GM21528 (cell line): ENCODE measurements around the gene RBM22.
"Not testable (repeated sequence)": the region's sequence is repeated elsewhere in the genome, so short reads cannot be mapped to it uniquely, and the experiment has no call there.

Experiments
- ATAC-seq: cut with Tn5 transposase; IDR thresholded peaks from one replicate; pipeline ENCODE4 v1.9.1; 2021; ENCODE audit warnings: mild to moderate bottlenecking, moderate library complexity; ENCODE audit not compliant: unreplicated experiment, low FRiP score

Gene RBM22

GRCh38 chr5:150700594-150701377 lies at the start of gene RBM22:
RBM22 (minus strand) TSS chr5:150701062; CDS start chr5:150700985, 77 bp downstream.
- peak; percentile 98 for ATAC-seq

GRCh38 chr5:150750469-150750868 lies 49.6 kb upstream of the RBM22 start:
- ATAC-seq = no peak

GRCh38 chr5:150743142-150743488 lies 42.3 kb upstream of the RBM22 start:
- not testable (repeated sequence) for ATAC-seq

- ATAC-seq = not testable (repeated sequence)
Observed at GRCh38 chr5:150742455-150743141, 41.7 kb upstream of the RBM22 start.

GRCh38 chr5:150740992-150741391 lies 40.1 kb upstream of the RBM22 start:
- ATAC-seq = no peak

GRCh38 chr5:150738862-150739261 lies 38.0 kb upstream of the RBM22 start:
- no peak for ATAC-seq

- no peak for ATAC-seq
Observed at GRCh38 chr5:150734579-150735384, 33.9 kb upstream of the RBM22 start.

- no peak for ATAC-seq
Observed at GRCh38 chr5:150731669-150732242, 30.9 kb upstream of the RBM22 start.

- no peak for ATAC-seq
Observed at GRCh38 chr5:150729859-150730258, 29.0 kb upstream of the RBM22 start.

- ATAC-seq = no peak
Observed at GRCh38 chr5:150723845-150724244, 23.0 kb upstream of the RBM22 start.

- no peak for ATAC-seq
Observed at GRCh38 chr5:150710165-150710564, 9.3 kb upstream of the RBM22 start.

- ATAC-seq = no peak
Observed at GRCh38 chr5:150706776-150707390, 6.0 kb upstream of the RBM22 start.

- no peak for ATAC-seq
Observed at GRCh38 chr5:150703762-150704161, 2.9 kb upstream of the RBM22 start.

GRCh38 chr5:150700246-150700593 lies 642 bp downstream of the RBM22 start:
- ATAC-seq = no peak

GRCh38 chr5:150694612-150695011 lies 6.2 kb downstream of the RBM22 start:
- no peak for ATAC-seq

GRCh38 chr5:150692276-150692675 lies 8.6 kb downstream of the RBM22 start:
- no peak for ATAC-seq

GRCh38 chr5:150690760-150691159 lies 10.1 kb downstream of the RBM22 start:
- no peak for ATAC-seq

GRCh38 chr5:150689120-150689519 lies 11.7 kb downstream of the RBM22 start:
- no peak for ATAC-seq

- ATAC-seq = no peak
Observed at GRCh38 chr5:150676578-150676977, 24.3 kb downstream of the RBM22 start.

- no peak for ATAC-seq
Observed at GRCh38 chr5:150675069-150675468, 25.8 kb downstream of the RBM22 start.
